ENCODE measurements around the gene SHROOM3.

SHROOM3 gene

DNA sequence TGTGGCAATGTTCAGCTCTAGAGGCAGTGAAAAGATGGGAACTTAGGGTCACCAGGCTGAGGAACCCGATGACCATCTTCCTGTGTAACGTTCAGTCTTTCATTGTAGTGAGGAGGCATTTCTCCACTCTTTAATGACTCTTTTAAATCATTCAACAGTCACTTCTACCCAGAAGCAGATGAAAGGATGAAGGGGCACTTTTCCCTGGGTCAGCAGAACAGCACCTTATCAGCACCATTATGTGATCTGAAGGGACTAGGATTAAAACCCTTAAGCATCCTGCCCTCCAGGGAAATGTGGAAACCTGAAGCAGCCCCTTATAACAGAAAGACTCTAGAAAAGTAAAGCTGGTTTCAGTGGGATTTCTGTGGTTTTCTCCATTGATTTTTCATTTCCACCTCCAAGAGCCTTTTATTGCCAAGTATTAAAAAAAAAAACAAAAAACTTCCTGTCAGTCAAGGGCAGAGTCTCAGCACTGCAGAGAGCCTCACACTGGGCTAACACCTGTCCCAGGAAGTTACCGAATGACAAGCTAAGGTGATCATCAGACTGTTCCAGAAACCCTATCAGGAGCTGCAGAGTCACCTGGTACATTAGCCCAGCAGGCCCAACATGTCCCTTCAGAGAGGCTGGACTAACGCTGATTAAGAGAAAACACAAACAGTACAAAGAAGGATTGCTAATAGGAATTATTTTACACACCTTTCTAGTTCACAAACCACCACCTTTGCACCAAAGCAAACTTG is 185.9 kb downstream of the SHROOM3 start:
- TF ChIP-seq, protein P1, sequence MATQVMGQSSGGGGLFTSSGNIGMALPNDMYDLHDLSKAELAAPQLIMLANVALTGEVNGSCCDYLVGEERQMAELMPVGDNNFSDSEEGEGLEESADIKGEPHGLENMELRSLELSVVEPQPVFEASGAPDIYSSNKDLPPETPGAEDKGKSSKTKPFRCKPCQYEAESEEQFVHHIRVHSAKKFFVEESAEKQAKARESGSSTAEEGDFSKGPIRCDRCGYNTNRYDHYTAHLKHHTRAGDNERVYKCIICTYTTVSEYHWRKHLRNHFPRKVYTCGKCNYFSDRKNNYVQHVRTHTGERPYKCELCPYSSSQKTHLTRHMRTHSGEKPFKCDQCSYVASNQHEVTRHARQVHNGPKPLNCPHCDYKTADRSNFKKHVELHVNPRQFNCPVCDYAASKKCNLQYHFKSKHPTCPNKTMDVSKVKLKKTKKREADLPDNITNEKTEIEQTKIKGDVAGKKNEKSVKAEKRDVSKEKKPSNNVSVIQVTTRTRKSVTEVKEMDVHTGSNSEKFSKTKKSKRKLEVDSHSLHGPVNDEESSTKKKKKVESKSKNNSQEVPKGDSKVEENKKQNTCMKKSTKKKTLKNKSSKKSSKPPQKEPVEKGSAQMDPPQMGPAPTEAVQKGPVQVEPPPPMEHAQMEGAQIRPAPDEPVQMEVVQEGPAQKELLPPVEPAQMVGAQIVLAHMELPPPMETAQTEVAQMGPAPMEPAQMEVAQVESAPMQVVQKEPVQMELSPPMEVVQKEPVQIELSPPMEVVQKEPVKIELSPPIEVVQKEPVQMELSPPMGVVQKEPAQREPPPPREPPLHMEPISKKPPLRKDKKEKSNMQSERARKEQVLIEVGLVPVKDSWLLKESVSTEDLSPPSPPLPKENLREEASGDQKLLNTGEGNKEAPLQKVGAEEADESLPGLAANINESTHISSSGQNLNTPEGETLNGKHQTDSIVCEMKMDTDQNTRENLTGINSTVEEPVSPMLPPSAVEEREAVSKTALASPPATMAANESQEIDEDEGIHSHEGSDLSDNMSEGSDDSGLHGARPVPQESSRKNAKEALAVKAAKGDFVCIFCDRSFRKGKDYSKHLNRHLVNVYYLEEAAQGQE (IDR thresholded peaks at IDR 0.05; ENCODE audit: insufficient read depth in 1 of 2, low read depth in 2 of 2, low read length in 2 of 2), result no peak
- TF ChIP-seq POLR2AphosphoS5 (IDR thresholded peaks at IDR 0.05; ENCODE audit: low read depth, low read length), result no peak
- no peak for TF ChIP-seq FOXP2 (optimal IDR thresholded peaks at IDR 0.05; ENCODE audit: borderline replicate concordance, extremely low read depth, extremely low read length, insufficient read depth)
- no peak for TF ChIP-seq SIN3A (IDR thresholded peaks at IDR 0.05; ENCODE audit: borderline replicate concordance, insufficient read depth, low read length)
- TF ChIP-seq TAF1 (IDR thresholded peaks at IDR 0.05; ENCODE audit: borderline replicate concordance, insufficient read depth, low read length), result no peak

- TF ChIP-seq POLR2AphosphoS5 (IDR thresholded peaks at IDR 0.05; ENCODE audit: low read depth, low read length), result no peak
- TF ChIP-seq, protein P1 (IDR thresholded peaks at IDR 0.05; ENCODE audit: insufficient read depth in 1 of 2, low read depth in 2 of 2, low read length in 2 of 2), result no peak
- TF ChIP-seq TAF1 (IDR thresholded peaks at IDR 0.05; ENCODE audit: borderline replicate concordance, insufficient read depth, low read length), result no peak
- no peak for TF ChIP-seq SIN3A (IDR thresholded peaks at IDR 0.05; ENCODE audit: borderline replicate concordance, insufficient read depth, low read length)
- TF ChIP-seq FOXP2 (optimal IDR thresholded peaks at IDR 0.05; ENCODE audit: borderline replicate concordance, extremely low read depth, extremely low read length, insufficient read depth), result no peak
Observed at GRCh38 chr4:76622126-76622525, 187.1 kb downstream of the SHROOM3 start.

DNA sequence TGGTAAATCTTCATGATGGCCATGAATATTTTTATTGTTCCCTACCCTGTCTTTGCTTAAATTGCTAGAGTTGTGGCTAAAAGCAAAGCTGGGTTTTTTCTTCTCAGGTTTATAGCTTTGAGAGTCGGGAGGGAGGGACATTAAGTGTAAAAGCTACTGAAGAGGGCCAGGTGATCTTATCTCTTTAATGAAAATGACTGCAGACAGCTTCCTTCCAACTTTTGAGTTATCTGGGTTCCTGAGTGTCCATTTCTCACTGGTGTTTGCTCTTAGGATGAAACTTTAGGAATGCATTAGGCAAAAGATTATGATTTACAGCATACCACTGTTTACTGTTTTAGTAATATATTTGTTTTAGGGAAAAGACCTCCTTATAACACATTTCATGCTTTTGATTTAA is 187.7 kb downstream of the SHROOM3 start:
- no peak for TF ChIP-seq POLR2AphosphoS5 (IDR thresholded peaks at IDR 0.05; ENCODE audit: low read depth, low read length)
- TF ChIP-seq, protein P1 (IDR thresholded peaks at IDR 0.05; ENCODE audit: insufficient read depth in 1 of 2, low read depth in 2 of 2, low read length in 2 of 2), result no peak
- TF ChIP-seq FOXP2 (optimal IDR thresholded peaks at IDR 0.05; ENCODE audit: borderline replicate concordance, extremely low read depth, extremely low read length, insufficient read depth), result no peak
- no peak for TF ChIP-seq TAF1 (IDR thresholded peaks at IDR 0.05; ENCODE audit: borderline replicate concordance, insufficient read depth, low read length)
- TF ChIP-seq SIN3A (IDR thresholded peaks at IDR 0.05; ENCODE audit: borderline replicate concordance, insufficient read depth, low read length), result no peak

GRCh38 chr4:76623217-76624045 is 188.4 kb downstream of the SHROOM3 start:
- TF ChIP-seq TAF1 (IDR thresholded peaks at IDR 0.05; ENCODE audit: borderline replicate concordance, insufficient read depth, low read length) (no peak), POLR2AphosphoS5 (IDR thresholded peaks at IDR 0.05; ENCODE audit: low read depth, low read length) (no peak), FOXP2 (optimal IDR thresholded peaks at IDR 0.05; ENCODE audit: borderline replicate concordance, extremely low read depth, extremely low read length, insufficient read depth) (no peak), SIN3A (IDR thresholded peaks at IDR 0.05; ENCODE audit: borderline replicate concordance, insufficient read depth, low read length) (no peak)
- TF ChIP-seq, protein P1 (IDR thresholded peaks at IDR 0.05; ENCODE audit: insufficient read depth in 1 of 2, low read depth in 2 of 2, low read length in 2 of 2), result no peak

Data from PFSK-1 (cell line).